Measurements from ENCODE around the gene CACNA1F. TPM values are rescaled to one million over a fixed set of nuclear protein-coding genes. Genes with fewer than 3 reads are reported as not detected.

CACNA1F gene
- polyA plus RNA-seq, 6 donors from 2014 or later = 0.08 to 0.25 (median 0.14) TPM

GRCh38 chrX:49198540-49199314 lies 34.4 kb downstream of the CACNA1F start:
- peaks cover 0 to 11% (median 0%) of the 10 kb centered on the region in 3 donors for H3K27me3 Mint-ChIP-seq
- peaks cover 0 to 2% (median 0%) of the 10 kb centered on the region in 7 donors for H3K9me3 Mint-ChIP-seq
- ATAC-seq (ENCODE audit: low read depth in 2 of 2) = no peak
- H3K4me1 Mint-ChIP-seq = peaks cover 12 to 18% (median 14%) of the 10 kb centered on the region in 3 donors
- no peak overlapping the region for H3K27ac Mint-ChIP-seq
- peak overlapping the region; percentile 24 to 79 (median 47) for H3K4me3 Mint-ChIP-seq
- no peak for DNase-seq
- H3K36me3 Mint-ChIP-seq = no peaks in the 10 kb centered on the region

- Mint-ChIP-seq H3K4me3 (peak overlapping the region in 2 of 8 donors; percentile 17 to 79), H3K36me3 (no peaks in the 10 kb centered on the region), H3K9me3 (peaks cover 0 to 2% (median 0%) of the 10 kb centered on the region in 7 donors), H3K27ac (no peak overlapping the region), H3K4me1 (peaks cover 15 to 22% (median 18%) of the 10 kb centered on the region in 3 donors), H3K27me3 (peaks cover 0 to 11% (median 0%) of the 10 kb centered on the region in 3 donors)
- ATAC-seq (ENCODE audit: low read depth in 2 of 2) = no peak
- DNase-seq = no peak
Observed at GRCh38 chrX:49197543-49198087, 35.5 kb downstream of the CACNA1F start.

- H3K27ac Mint-ChIP-seq = no peak overlapping the region
- peak overlapping the region in 1 of 8 donors; percentile 82 for H3K4me3 Mint-ChIP-seq
- peaks cover 0 to 9% (median 0%) of the 10 kb centered on the region in 3 donors for H3K27me3 Mint-ChIP-seq
Observed at GRCh38 chrX:49193542-49193964, 39.6 kb downstream of the CACNA1F start.

DNA sequence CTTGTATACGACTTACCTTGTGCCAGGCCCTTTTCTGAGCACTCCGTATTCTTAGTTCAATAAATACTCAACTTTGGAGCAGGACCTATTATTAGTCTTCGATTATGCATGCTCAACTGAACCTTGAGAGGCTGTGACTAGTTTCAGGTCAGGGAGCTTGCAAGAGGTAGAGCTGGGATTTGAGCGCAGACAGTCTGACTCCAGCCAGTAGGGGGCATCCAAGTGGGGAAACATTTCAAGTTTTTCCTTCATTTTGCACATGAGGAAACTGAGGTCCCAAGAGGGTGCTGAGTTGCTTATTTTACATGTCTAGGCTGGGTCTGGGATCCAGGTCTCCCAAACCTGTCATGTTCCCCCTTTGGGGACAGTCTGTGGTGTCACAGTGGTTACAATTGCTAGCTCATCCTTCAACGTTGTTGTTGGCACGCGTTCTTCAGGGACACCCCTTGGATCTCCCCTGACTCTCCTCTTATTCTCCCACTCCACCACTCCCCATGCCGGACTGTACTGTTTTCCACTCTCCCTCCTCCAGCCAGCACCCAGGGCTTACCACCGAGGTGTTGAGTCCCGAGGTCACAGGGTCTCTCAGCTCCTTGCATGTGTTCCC lies 40.3 kb downstream of the CACNA1F start:
- peaks cover 0 to 2% (median 0%) of the 10 kb centered on the region in 3 donors for H3K27me3 Mint-ChIP-seq
- no peaks in the 10 kb centered on the region for H3K36me3 Mint-ChIP-seq
- H3K4me1 Mint-ChIP-seq = peaks cover 19 to 23% (median 20%) of the 10 kb centered on the region in 3 donors
- ATAC-seq (ENCODE audit: low read depth in 2 of 2) (no peak), DNase-seq (no peak)
- H3K9me3 Mint-ChIP-seq = peaks cover 0 to 2% (median 0%) of the 10 kb centered on the region in 7 donors
- peak overlapping the region in 4 of 8 donors; percentile 8 to 81 (median 50) for H3K4me3 Mint-ChIP-seq
- H3K27ac Mint-ChIP-seq = peak overlapping the region in 2 of 6 donors; percentile 23 to 59

More at GRCh38 chrX:49193542-49193964, 39.6 kb downstream of the CACNA1F start:
- DNase-seq (no peak), ATAC-seq (ENCODE audit: low read depth in 2 of 2) (no peak)
- Mint-ChIP-seq H3K36me3 (no peaks in the 10 kb centered on the region), H3K4me1 (peaks cover 21 to 28% (median 22%) of the 10 kb centered on the region in 3 donors), H3K9me3 (peaks cover 0 to 2% (median 0%) of the 10 kb centered on the region in 7 donors)

- Mint-ChIP-seq H3K4me1 (peaks cover 20 to 27% (median 24%) of the 10 kb centered on the region in 3 donors), H3K36me3 (no peaks in the 10 kb centered on the region), H3K4me3 (peak overlapping the region; percentile 77 to 97 (median 94)), H3K27ac (peak overlapping the region in 4 of 6 donors; percentile 57 to 97 (median 90)), H3K27me3 (no peaks in the 10 kb centered on the region), H3K9me3 (peaks cover 0 to 2% (median 0%) of the 10 kb centered on the region in 7 donors)
- DNase-seq = no peak
- peak; percentile 2 to 13 for ATAC-seq (ENCODE audit: low read depth in 2 of 2)
Observed at GRCh38 chrX:49191574-49192011, 41.5 kb downstream of the CACNA1F start.

GRCh38 chrX:49190821-49191573 lies 42.1 kb downstream of the CACNA1F start:
- Mint-ChIP-seq H3K9me3 (peaks cover 0 to 2% (median 0%) of the 10 kb centered on the region in 7 donors), H3K4me3 (peak overlapping the region; percentile 77 to 97 (median 94)), H3K27me3 (no peaks in the 10 kb centered on the region), H3K27ac (peak overlapping the region; percentile 86 to 97 (median 96)), H3K36me3 (no peaks in the 10 kb centered on the region), H3K4me1 (peaks cover 24 to 28% (median 27%) of the 10 kb centered on the region in 3 donors)
- peak; percentile 81 to 82 for ATAC-seq (ENCODE audit: low read depth in 2 of 2)
- DNase-seq = peak; percentile 88

DNA sequence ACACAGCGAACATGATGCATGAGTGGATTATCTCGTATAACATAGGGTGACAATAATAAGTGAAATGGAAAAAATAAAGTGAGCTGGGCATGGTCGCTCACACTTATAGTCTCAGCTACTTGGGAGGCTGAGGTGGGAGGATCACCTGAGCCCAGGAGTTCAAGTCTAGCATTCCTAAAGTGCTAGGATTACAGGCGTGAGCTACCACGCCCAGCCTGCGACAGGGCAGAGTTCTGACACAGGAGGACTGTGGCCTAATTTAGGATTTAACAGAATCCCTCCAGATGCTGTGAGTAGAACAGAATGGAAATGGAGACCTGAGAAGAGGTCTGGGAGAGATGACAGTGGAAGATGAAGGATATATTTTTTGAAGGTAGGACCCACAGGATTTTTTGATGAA lies 43.5 kb downstream of the CACNA1F start:
- H3K27me3 Mint-ChIP-seq = no peaks in the 10 kb centered on the region
- DNase-seq = no peak
- H3K4me3 Mint-ChIP-seq = peak overlapping the region in 6 of 8 donors; percentile 37 to 95 (median 89)
- H3K27ac Mint-ChIP-seq = peak overlapping the region; percentile 40 to 96 (median 74)
- no peaks in the 10 kb centered on the region for H3K36me3 Mint-ChIP-seq
- peaks cover 29 to 38% (median 36%) of the 10 kb centered on the region in 3 donors for H3K4me1 Mint-ChIP-seq
- ATAC-seq (ENCODE audit: low read depth in 2 of 2) = no peak
- H3K9me3 Mint-ChIP-seq = peaks cover 0 to 2% (median 0%) of the 10 kb centered on the region in 7 donors

DNA sequence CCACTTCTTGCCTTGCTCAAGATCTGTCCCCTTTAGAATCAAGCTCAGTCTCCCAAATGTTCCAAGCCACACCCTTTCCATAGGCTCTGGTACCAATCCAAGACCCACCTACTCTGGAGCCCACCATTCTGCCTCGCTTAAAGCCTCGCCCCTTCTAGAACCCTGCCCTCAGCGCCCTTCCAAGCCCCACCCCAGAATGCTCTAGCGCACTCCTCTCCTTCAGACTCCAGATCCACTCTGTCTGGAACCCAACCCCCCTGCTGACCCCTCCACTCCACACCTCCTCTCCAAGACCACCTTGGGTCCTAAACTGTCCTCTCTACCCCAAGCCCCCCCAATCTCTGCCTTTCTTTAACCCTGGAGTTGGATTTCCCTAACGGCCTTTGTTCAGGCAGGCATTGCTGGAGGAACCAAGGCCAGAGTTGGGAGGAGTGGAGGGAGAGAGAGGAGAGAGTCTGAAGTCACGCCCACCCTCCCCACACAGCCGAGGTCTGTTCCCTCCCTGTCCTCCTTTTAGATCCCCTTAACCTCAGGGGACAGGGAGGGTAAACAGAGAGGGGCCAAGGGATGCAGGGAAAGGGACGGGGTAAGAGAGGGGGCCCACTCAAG lies 44.6 kb downstream of the CACNA1F start:
- DNase-seq = no peak
- peak overlapping the region in 1 of 8 donors; percentile 85 for H3K4me3 Mint-ChIP-seq
- H3K27me3 Mint-ChIP-seq = no peaks in the 10 kb centered on the region
- peaks cover 32 to 45% (median 39%) of the 10 kb centered on the region in 3 donors for H3K4me1 Mint-ChIP-seq
- no peaks in the 10 kb centered on the region for H3K36me3 Mint-ChIP-seq
- H3K9me3 Mint-ChIP-seq = peaks cover 0 to 2% (median 0%) of the 10 kb centered on the region in 7 donors
- ATAC-seq (ENCODE audit: low read depth in 2 of 2) = no peak
- no peak overlapping the region for H3K27ac Mint-ChIP-seq

DNA sequence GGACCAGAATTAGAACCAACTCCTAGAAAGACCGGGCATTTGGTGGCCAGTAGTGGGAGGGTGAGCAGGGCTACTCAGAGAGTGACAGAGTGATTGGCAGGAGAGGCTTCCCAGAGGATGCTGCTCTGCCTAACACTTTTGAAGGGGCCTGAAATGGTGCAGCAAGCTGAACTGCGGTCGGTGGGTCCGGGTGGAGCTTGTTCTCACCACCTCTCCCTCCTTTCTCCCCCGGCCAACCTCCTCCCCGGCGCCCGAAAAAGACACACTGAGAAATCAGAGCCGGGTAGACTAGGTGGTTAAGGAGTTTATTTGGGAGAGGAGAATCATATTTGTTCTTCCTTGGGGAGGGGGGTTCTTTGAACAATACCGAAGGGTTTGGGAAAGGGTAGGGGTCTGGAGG lies 45.6 kb downstream of the CACNA1F start:
- DNase-seq (no peak), ATAC-seq (ENCODE audit: low read depth in 2 of 2) (no peak)
- Mint-ChIP-seq H3K4me3 (peak overlapping the region in 2 of 8 donors; percentile 47 to 63), H3K4me1 (peaks cover 30 to 42% (median 37%) of the 10 kb centered on the region in 3 donors), H3K27me3 (no peaks in the 10 kb centered on the region), H3K9me3 (peaks cover 0 to 1% (median 0%) of the 10 kb centered on the region in 7 donors), H3K36me3 (no peaks in the 10 kb centered on the region), H3K27ac (peak overlapping the region in 2 of 6 donors; percentile 15 to 77)

- peak overlapping the region in 1 of 6 donors; percentile 59 for H3K27ac Mint-ChIP-seq
- ATAC-seq (ENCODE audit: low read depth in 2 of 2) = no peak
- H3K36me3 Mint-ChIP-seq = no peaks in the 10 kb centered on the region
Observed at GRCh38 chrX:49187028-49187394, 46.1 kb downstream of the CACNA1F start.

GRCh38 chrX:49186125-49187027 lies 46.8 kb downstream of the CACNA1F start, which contains the start of gene PRICKLE3:
Gene PRICKLE3, minus strand, starts transcription at chrX:49186373. Its CDS starts 76 bp downstream, at chrX:49186297.
- H3K4me3 Mint-ChIP-seq = peak within 1 kb of the TSS; percentile 77 to 93 (median 86)
- H3K9me3 Mint-ChIP-seq = peaks cover 0 to 1% (median 0%) of the 10 kb centered on the region in 7 donors
- peaks cover 32 to 40% (median 37%) of the 10 kb centered on the region in 3 donors for H3K4me1 Mint-ChIP-seq
- DNase-seq = peak; percentile 78
- H3K27ac Mint-ChIP-seq = peak within 1 kb of the TSS in 3 of 6 donors; percentile 47 to 91 (median 59)
- H3K36me3 Mint-ChIP-seq = no peaks in the 10 kb centered on the region
- no peaks in the 10 kb centered on the region for H3K27me3 Mint-ChIP-seq
- ATAC-seq (ENCODE audit: low read depth in 2 of 2) = peak; percentile 31 to 42

More at GRCh38 chrX:49187028-49187394, 46.1 kb downstream of the CACNA1F start:
- H3K27me3 Mint-ChIP-seq = no peaks in the 10 kb centered on the region
- H3K4me3 Mint-ChIP-seq = peak overlapping the region in 6 of 8 donors; percentile 37 to 77 (median 71)
- no peak for DNase-seq
- peaks cover 0 to 1% (median 0%) of the 10 kb centered on the region in 7 donors for H3K9me3 Mint-ChIP-seq
- H3K4me1 Mint-ChIP-seq = peaks cover 32 to 42% (median 37%) of the 10 kb centered on the region in 3 donors

Measured in naive B cell (primary cell).